GM21381 (cell line): Measurements from ENCODE around the gene ELF3.
"Not testable (repeated sequence)": the region's sequence is repeated elsewhere in the genome, so short reads cannot be mapped to it uniquely, and the experiment has no call there.

ENCODE experiments used
- ATAC-seq: cut with Tn5 transposase; IDR thresholded peaks from one replicate; pipeline ENCODE4 v1.9.1; 2021; ENCODE audit warnings: mild to moderate bottlenecking, moderate library complexity; ENCODE audit not compliant: unreplicated experiment

The ELF3 gene

GRCh38 chr1:202034149-202034682, 23.8 kb downstream of the ELF3 start:
- ATAC-seq: no peak

- no peak for ATAC-seq
Observed at GRCh38 chr1:202034683-202035462, 24.5 kb downstream of the ELF3 start.

- ATAC-seq: no peak
Observed at GRCh38 chr1:202036595-202037387, 26.4 kb downstream of the ELF3 start.

GRCh38 chr1:202037706-202038296, 27.4 kb downstream of the ELF3 start:
- no peak for ATAC-seq

GRCh38 chr1:202038688-202039346, 28.4 kb downstream of the ELF3 start:
- ATAC-seq: peak; percentile 45

- ATAC-seq: no peak
Observed at GRCh38 chr1:202045705-202046104, 35.3 kb downstream of the ELF3 start.

- no peak for ATAC-seq
Observed at GRCh38 chr1:202046227-202046626, 35.8 kb downstream of the ELF3 start.

- no peak for ATAC-seq
Observed at GRCh38 chr1:202046748-202047708, 36.6 kb downstream of the ELF3 start.

GRCh38 chr1:202047977-202048376, 37.6 kb downstream of the ELF3 start:
- no peak for ATAC-seq

GRCh38 chr1:202049129-202049528, 38.7 kb downstream of the ELF3 start:
- no peak for ATAC-seq

- ATAC-seq: no peak
Observed at GRCh38 chr1:202054094-202054493, 43.7 kb downstream of the ELF3 start.

GRCh38 chr1:202054673-202055072, 44.3 kb downstream of the ELF3 start:
- not testable (repeated sequence) for ATAC-seq

GRCh38 chr1:202056644-202057334, 46.4 kb downstream of the ELF3 start:
- no peak for ATAC-seq

GRCh38 chr1:202057335-202057704, 46.9 kb downstream of the ELF3 start:
- ATAC-seq: not testable (repeated sequence)

GRCh38 chr1:202058001-202058908, 47.9 kb downstream of the ELF3 start:
- no peak for ATAC-seq

- no peak for ATAC-seq
Observed at GRCh38 chr1:202061055-202061454, 50.7 kb downstream of the ELF3 start.

GRCh38 chr1:202061787-202062186, 51.4 kb downstream of the ELF3 start:
- not testable (repeated sequence) for ATAC-seq

GRCh38 chr1:202062636-202063035, 52.2 kb downstream of the ELF3 start:
- ATAC-seq: not testable (repeated sequence)
